Loucy (cell line): ENCODE data around the gene PRLR.

ENCODE experiments used
- CTCF ChIP-seq: fragments of 200-600 bp; sonication (generic); conservative IDR thresholded peaks from 2 replicates; pipeline ENCODE4 v1.5.1; 2014; ENCODE audit warnings: mild to moderate bottlenecking, antibody characterized with exemption, low read length
- EZH2phosphoT487 ChIP-seq: fragments of 200-600 bp; IDR thresholded peaks from 2 replicates; pipeline ENCODE4 v1.6.1; 2018; ENCODE audit warnings: antibody characterized with exemption, mild to moderate bottlenecking, moderate library complexity, borderline replicate concordance

- TF ChIP-seq CTCF, result no peak
- TF ChIP-seq EZH2phosphoT487, result no peak
These were observed 191.4 kb downstream of the PRLR start for GRCh38 chr5:35038891-35039290.
